HCEC 1CT (cell line): Measurements from ENCODE around the gene LYST.
A peak's percentile ranks its signal among the peaks of the same experiment; 100 is the strongest.

Experiments used
- DNase-seq: peaks from one replicate; pipeline ENCODE4 v3.0.0-alpha.2; 2017

The LYST gene

DNA sequence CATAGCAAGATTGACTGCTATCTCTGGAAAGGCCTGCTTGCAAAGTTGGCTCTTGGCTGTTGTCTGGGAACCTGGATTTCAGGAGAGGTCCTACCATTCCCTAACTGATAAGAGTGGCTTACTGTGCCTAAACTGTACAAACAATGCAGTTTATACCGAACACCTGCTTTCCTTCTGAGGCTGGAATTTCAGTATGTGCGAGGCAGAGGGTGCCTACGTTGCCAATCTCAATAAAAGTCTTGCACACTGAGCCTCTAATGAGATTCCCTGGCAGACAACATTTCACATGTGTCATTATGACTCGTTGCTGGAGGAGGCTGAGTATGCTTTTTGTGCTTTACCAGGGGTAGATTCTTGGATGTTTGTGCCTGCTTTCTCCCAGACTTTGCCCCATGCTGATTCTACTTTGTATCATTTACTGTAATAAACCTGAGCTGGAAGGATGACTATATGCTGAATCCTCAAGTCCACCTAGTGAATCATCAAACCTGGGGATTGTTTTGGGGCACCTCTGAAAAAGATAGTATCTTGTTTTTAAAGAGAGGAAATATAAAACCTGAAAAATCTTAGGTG lies 158.2 kb downstream of the LYST start:
- peak; percentile 33 for DNase-seq

DNA sequence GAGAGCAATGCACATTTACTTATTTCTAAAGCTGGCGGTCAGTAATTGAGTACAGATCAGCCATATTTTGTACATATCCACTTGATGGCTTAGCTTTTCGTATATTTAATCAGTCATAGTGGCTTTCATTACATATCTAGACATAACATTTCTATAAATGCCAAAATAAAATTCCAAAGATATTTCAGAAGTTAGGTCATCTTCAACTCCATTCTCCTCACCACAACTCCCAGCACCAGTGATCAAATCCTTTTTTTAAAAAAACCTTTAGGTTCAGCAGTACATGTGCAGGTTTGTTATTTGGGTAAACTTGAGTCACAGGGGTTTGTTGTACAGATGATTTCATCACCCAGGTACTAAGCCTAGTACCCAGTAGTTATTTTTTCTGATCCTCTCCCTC lies 163.2 kb downstream of the LYST start:
- DNase-seq: peak; percentile 49

DNA sequence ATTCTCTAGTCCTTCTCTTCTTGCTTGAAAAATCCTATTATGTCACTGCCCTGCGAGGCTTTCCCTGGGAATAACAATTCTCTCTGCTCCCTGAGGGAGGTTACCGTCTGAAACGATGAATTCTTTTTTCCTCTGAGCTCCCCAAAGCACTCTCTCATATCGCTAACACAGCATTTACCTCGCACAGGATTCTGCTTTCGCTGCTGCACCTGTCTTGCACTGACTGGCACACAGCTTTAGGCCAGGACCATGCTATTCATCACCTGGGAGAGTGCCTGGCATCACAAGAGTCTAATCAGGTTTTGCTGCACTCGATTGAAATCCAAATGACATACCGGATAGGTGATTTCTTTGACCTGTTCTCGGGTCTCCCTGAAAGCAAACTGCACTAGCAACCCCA lies 164.3 kb downstream of the LYST start:
- DNase-seq: no peak

DNA sequence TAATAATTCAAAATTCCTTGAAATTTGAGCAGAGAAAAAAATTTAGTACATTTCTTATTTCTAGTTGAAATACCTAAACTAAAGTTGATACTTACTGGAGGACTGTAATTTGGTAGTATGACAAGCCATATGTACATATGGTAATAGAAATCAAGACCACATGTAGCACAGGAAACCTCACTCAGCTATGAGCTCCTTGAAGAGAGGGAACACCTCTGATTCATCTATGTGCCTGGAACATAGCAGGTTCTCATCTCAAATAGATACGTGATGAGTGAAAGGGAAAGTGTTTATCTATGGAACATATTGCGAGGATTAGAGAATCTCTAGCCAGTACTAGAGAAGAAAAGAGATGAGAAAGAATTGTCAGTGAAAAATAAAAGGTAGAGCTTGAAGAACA lies 169.2 kb downstream of the LYST start:
- DNase-seq: no peak

GRCh38 chr1:235689356-235689755 lies 177.3 kb downstream of the LYST start:
- no peak for DNase-seq

DNA sequence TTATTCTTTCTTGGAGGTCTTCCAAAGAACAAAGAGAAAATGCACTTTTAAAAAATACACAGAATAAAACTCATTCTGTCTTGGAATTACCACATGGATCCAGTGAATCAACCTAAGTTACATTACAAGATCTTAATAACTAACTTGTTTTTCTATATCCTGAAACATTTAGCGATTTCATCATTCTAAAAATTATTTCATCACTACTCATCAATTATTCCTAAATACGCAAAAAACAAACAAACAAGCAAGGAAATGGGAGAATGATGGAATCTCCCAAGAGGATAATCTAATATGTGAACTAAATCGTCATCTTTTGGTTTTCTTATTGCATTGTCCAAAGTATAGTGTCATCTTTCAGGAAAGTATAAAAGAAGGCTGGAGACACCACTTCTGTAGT lies 178.6 kb downstream of the LYST start:
- DNase-seq: no peak

- DNase-seq: no peak
Measured at GRCh38 chr1:235683653-235684052, 183.1 kb downstream of the LYST start.

DNA sequence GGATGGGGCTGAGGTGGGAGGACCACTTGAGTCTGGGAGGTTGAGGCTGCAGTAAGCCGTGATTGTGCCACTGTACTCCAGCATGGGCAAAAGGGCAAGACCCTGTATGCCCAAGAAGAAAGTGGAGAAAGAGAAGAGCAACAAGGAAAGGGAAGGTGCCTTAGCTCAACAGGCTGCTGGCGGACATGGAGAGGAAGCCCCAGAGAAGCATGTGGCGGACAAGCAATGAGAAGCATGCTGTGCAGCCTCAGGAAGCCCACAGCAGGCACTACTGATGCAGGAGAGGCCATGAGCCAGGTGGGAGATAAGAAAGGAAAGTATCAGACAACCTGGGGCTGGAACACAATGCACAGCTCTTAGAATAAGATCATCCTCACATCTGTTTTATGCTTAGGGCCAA lies 184.5 kb downstream of the LYST start:
- DNase-seq: no peak

GRCh38 chr1:235679644-235680043 lies 187.1 kb downstream of the LYST start:
- no peak for DNase-seq

DNA sequence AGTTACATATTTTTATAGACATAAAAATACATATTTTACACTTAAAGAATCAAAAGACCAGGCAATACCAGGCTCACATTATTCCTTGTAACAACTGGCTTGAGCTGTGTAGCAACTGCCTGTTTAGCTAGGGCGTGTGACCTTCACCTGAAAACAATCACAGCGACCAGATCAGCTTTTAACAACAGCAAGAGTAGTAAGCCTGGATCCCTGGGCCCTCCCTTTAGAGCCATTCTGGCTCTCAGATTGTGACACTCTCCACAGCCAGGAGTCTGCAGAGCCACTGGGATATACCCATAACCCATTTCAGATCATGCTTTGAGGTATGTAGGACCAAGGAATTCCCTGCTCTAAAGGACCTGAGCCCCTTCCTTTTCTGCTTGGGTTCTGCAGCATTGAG lies 187.7 kb downstream of the LYST start:
- DNase-seq: no peak

DNA sequence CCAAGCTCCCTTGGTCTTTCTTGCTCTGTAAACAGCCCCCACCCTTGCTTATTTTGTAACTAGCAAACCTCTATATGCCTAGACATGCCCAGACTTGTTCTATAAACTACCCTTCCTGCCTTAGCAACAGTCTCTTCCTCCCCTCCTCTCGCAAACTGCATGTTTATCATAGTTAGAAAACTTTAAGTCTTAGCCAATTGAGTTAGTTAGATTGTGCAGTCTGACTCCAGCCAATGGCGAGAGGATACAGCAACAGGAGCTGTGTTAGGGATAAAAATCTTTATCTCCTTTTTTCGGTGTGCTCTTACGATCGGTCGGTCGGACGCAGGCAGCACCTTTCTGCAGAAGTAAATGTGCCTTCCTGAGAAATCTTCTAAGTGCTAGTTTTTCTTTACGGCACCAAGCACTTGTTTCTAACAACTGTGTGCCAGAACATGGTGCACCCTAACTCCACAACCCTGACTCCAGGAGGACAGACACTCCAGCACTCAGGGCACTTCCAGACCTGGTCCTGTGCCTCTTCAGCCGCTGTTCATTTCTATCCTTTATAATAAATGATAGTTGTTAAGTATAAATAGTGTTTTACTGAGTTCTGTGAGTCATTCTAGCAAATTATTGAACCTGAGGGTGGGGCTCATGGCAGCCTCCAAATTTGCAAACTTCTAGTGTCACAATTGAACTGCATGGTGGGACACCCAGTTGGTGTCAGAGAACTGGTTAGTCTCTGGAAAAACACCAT lies 191.4 kb downstream of the LYST start:
- no peak for DNase-seq

DNA sequence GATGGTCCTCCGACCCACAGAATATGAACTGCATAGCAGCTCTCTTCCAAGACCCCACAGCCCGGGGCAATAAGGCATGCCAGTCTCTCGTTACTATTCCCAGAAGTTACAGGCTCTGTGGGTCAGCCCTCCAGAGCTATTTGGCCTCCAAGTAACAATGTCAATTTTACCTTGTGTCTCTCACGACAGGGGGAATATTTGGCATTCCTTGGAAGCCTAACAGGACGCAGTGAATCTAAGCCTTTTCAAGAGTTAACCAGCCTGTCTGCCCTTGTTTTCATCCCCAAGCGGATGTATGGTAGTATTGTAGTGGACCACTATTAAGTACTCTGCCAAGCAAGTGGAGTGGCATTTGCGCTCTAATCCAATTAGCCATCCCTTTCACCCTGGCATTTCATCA lies 192.7 kb downstream of the LYST start:
- no peak for DNase-seq

GRCh38 chr1:235671992-235672391 lies 194.7 kb downstream of the LYST start:
- no peak for DNase-seq

GRCh38 chr1:235670157-235670776 lies 196.4 kb downstream of the LYST start:
- DNase-seq: no peak

- DNase-seq: no peak
Measured at GRCh38 chr1:235669277-235669676, 197.4 kb downstream of the LYST start.

DNA sequence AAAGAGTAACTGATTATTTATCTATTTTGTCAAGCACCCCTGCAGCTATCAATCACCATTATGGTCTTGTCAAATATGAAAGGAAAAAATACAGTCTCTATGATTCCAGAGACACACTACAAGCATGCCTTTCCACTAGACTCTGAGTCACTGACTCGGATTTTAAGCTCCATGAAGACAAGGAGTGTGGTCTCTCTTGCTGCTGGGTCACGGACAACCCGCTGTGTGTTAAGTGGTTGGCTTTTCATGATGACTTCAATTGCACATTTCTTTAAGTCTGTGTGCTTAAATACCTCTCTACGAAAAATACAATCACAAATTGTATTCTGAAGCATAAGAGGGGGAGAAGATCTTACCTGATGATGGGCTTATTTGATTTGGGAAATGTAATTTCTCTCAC lies 203.1 kb downstream of the LYST start:
- no peak for DNase-seq

DNA sequence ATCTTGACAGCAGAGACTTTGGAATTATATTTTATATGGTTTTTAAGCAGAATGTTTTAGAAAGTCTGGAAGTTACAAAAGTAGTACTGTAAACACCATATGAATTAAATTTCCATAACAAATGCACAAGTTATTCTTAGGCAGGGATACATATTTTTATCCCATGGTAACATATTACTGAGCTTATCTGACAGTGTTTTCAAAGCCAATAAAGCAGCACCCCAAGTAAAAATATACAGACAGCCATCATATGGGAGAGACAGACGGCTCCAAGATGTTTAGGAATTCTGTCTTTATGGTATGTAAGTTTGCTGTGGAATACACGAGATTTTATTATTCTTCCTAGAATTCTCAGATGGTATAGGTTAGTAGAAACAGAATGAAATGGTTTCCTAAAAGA lies 205.1 kb downstream of the LYST start:
- no peak for DNase-seq

DNA sequence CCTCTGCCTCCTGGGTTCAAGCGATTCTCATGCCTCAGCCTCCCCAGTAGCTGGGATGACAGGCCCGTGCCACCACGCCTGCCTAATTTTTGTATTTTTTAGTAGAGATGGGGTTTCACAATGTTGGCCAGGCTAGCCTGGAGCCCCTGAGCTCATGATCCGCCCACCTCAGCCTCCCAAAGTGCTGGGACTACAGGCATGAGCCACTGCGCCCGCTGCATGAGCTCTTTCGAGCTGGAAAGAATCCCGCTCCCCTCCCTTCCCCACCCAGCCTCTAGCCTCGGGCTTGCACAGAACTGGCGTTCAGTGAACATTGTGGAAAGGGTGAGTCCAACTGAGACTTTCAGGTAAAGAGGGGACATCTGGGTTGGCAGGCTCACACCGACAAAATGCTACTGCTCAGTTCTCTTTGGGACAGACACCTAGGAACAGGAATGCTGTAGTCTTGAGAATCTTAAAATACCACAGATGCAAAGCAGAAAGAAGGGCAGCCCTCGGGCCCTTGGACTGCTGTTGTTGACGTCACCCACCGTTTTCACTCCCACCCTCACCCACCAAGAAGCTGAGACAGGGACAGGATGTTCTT lies 207.4 kb downstream of the LYST start:
- DNase-seq: no peak

- no peak for DNase-seq
Measured at GRCh38 chr1:235657747-235658526, 208.8 kb downstream of the LYST start.

DNA sequence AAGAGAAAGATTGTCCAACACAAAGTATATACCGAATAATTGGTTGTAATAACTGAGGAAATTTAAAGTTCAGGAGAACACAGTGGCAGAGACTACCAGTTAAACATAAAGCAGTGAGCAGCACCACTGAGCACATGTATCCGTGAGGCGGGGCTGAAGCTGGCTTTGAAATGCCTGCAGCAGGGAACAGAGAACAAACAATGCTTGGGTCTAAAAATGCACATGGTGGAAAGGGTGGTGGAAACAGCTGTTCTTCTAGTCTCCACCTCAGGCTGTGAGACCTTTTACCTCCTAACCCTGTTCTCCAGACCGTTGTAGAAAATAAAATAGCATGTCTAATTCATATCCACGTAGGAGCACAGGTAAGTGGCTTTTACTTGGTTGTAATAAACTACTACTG lies 209.4 kb downstream of the LYST start:
- DNase-seq: no peak

- no peak for DNase-seq
Measured at GRCh38 chr1:235652364-235652763, 214.3 kb downstream of the LYST start.

DNA sequence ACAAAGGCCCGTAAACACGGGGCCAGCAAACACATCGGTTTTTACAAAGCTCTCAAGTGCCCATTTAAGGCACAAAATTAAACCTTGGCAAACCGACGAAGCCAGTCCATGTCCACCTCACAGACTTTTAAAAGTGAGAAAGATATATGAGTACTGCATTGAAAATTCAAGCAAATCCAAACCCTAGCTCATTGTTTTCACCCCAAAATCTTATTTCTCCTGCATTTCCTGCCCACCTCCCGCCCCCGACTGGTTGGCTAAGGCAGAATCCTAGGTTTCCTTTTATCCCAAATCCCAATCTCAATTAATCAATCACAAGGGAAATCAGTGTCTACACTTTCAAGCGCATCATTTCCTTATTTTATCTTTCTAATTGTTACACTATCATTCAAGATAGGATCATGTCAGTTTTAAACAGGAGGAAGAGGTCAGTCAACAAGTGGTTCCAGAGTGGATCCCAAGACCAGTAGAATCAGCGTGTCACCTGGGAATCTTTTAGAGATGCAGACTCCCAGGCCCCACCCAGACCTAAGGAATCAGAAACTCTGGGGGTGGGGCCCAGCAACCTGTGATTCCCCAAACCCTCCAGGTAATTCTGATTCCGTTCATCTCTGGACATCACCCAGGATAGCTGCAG lies 215.4 kb downstream of the LYST start:
- no peak for DNase-seq
